HG02840 (cell line): ENCODE measurements around the gene LDLRAD4.

Source experiments
- ATAC-seq: cut with Tn5 transposase; IDR thresholded peaks from one replicate; pipeline ENCODE4 v1.9.1; 2021; ENCODE audit warnings: mild to moderate bottlenecking, moderate library complexity, moderate number of reproducible peaks; ENCODE audit not compliant: unreplicated experiment, low FRiP score

The LDLRAD4 gene

DNA sequence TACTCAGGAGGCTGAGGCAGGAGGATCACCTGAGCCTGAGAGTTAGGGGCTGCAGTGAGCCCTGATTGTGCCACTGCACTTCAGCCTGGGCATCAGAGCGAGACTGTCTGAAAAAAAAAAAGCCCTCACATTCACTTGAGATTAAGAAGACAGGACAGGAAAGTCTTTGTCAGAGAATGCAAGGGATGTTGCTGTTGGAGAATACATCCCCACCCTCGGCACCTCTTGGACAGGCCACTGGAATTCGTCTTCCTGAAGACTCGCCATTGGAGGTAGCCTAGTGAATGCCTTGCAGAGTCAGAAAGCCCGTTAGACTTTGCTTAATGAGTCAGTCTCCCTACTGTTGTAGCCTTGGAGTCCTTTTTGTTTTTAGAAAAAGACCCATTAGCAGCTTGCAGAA, 302.2 kb downstream of the LDLRAD4 start:
- ATAC-seq: no peak

GRCh38 chr18:13521418-13521817, 302.9 kb downstream of the LDLRAD4 start:
- ATAC-seq: no peak

- no peak for ATAC-seq
Measured at GRCh38 chr18:13522256-13522655, 303.7 kb downstream of the LDLRAD4 start.

- ATAC-seq: no peak
Measured at GRCh38 chr18:13522861-13523660, 304.5 kb downstream of the LDLRAD4 start.

GRCh38 chr18:13524054-13524453, 305.5 kb downstream of the LDLRAD4 start:
- no peak for ATAC-seq

DNA sequence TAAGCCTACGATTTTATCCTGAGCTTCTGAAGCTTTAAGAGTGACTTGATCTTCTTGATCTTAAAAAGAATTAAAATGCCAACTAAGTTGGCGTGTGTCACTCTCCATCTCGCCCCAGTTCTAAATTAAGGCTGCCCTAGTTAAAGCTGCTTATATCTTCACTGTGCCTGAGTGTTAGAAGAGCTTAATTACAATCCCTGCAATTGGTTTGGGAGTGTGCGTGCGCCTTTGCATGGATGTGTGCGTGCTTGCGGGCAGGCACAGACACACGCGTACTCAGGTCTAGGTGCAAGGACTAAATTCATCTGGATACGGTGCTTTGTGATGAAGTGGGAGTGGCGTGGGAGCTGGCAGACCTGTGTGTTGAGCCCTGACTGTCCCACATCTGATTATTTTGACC, 306.3 kb downstream of the LDLRAD4 start:
- no peak for ATAC-seq

DNA sequence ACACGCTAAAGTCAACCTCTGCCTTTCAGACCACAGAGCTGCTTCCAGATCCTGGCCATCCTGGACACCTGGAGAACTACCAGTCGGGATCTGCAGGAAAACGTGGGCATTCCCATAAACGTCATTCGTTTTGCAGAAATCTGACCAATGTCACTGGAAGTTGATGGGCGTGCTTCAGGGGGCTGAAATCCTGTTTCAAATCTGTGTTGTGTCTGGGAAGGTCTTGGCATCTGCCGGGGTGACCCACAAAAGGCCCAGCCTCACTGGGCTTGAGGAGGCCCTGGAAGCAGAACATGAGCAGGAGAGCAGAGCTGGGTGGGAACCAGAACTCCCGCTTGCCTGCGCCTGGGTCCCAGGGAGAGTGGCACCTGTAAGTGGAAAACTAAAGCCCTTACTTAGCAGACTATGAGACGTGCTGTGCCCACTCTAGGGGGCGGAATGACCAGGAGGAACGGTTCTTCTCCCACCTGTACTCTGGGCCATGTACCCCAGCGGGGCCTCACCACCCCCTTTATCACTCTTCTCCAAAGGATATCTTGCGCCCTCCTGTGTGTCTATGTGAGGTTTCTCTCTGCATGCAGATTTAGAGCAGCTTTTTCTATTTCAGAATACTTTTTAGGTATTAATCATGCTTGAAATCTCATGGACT, 306.9 kb downstream of the LDLRAD4 start:
- no peak for ATAC-seq

- no peak for ATAC-seq
Measured at GRCh38 chr18:13526519-13526918, 308.0 kb downstream of the LDLRAD4 start.

DNA sequence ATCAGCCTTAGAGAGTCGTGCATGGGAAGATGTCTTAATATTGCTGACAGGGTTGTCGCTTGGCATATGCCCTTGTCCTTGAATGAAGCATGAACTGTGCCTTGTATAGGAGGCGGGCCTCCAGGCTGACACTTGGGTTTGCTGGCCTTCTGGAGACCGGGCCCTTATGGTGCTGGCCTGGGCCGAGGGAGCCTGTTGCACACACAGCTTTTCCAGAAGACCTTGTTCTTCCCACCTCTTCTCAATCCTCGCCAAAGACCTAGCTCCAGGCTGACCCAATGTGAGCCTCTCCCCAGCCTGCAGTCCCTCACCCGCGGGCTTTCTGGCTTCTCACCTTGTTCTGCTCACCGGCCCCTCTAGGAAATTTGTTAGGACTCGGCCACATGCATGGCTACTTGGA, 308.7 kb downstream of the LDLRAD4 start:
- no peak for ATAC-seq

DNA sequence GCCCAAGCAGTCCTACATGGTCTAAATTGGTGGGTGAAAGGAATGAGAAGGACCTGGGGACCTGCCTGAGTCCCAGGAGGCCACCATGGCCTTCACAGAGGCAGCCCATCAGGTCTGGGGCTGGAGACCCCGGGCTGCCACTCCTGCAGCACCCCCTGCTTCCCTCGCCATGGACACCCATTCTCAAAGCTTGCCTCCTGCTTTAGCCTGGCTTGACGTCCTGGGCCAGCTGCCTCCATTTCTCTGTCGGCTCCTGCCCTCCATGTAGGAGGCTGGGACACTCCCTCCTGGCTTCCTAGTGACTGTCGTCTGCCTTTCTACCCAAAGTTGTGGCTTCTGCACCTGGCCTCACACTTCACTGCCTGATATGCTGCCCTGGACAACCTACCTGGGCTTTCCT, 309.2 kb downstream of the LDLRAD4 start:
- ATAC-seq: no peak

- ATAC-seq: no peak
Measured at GRCh38 chr18:13528739-13529392, 310.3 kb downstream of the LDLRAD4 start.

DNA sequence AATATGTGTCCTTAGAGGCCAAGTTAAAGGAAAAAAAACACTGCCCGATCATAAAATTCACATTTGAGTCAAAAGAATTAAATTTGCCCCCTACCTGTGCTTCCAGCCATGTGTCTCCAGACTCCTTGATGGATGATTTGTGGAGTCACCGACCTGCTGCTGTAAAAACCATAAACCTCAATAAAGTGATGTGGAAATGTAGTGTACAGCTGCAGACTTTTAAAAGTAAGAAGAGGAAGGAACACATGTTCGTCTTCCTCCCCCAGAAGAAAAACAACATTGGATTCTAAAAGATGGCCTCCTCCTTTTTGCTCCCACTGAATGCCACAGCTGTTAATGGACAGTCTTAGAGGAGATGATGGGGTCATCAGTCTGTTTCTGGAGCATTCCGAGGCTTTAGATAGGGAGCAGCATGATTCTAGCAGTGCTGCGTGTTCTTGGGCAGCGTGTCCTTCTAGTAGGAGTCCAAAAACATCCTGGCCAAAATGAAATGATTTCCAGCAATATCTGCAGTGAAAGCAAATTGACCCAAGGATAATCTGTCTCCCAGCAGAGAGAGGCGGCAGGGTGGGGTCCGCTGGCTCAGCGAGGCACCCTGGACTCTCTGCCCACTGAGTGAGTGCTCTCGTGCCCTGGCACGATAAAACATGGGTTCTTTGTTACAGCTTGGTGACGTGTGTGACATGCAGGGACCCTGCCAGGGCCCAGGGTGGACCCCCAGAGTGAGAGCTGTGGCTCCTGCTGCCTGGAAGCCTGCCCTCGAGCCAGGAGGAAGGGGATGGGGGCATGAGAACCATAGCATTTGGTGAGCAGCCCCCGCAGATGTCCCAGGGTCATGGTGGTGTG, 311.7 kb downstream of the LDLRAD4 start:
- ATAC-seq: no peak

DNA sequence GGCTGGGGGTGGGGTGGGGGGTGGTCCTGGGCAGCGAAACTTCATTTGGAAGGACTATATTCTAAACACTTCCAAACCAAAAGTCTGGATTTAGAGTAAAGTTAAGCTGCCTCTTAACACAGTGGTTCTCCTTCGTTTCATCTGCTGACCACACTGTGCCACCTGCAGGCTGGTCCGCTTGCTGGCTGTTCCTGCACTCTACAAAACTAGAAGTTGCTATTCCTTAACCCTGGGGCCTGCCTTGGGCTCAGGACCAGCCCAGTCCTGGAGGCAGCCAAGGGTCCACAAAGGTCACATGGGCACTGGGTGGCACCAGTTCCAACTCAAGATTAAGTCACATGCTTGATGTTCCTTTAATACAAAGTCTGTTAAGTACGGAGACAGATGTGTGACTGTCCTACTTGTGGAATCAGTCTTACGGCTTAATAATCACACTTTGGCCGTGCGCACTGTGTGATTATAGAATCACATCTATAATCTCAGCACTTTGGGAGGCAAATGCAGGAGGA, 312.4 kb downstream of the LDLRAD4 start:
- ATAC-seq: no peak

- ATAC-seq: no peak
Measured at GRCh38 chr18:13531681-13532325, 313.2 kb downstream of the LDLRAD4 start.

DNA sequence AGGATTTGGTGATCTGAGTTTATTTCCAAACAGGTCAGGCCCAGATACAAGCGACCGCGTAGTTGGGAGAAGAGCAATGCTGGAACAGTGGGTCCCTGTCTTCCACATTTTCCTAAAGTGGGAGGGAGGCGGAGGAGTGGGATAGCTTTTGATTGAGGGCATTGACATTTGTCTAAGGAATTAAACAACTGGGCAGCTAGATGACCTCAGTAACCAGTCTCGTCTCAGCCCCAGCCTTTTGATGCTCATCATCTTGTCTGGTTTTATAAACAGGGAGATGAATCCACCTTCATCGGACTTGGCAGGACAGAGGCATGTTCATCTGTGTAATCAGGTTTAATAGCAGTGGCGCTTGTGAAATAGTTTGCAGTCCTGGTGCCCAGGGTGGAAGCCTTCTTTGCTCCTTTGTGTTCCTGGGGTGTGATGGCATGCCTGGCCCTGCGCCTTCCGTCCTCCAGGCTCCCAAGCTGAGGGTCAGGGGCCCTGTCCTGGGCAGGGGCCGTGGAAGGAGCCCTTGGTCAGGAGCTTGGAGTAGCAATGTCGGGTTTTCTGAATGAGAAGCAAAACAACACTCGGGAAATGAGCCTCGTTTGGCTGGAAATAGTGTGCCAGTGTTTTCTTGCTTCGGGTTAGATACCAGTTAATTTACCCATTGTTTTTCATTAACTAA, 314.0 kb downstream of the LDLRAD4 start:
- no peak for ATAC-seq

DNA sequence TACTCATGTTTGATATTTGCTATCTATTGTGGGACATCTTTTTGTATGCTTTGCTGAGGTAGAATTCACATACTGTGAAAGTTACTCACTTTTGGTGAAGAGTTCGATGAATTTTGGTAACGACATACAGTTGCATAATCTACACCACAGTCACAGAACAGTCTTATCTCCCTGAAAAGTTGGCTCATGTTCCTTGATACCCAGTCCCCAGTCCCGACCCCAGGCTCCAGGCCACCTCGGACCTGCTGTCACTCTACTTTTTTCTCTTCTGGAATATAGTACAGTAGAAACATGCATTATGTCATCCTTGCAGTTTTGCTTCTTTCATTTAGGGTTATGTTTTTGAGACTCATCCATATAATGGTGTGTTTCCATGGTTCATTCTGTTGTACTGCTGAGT, 316.1 kb downstream of the LDLRAD4 start:
- no peak for ATAC-seq

DNA sequence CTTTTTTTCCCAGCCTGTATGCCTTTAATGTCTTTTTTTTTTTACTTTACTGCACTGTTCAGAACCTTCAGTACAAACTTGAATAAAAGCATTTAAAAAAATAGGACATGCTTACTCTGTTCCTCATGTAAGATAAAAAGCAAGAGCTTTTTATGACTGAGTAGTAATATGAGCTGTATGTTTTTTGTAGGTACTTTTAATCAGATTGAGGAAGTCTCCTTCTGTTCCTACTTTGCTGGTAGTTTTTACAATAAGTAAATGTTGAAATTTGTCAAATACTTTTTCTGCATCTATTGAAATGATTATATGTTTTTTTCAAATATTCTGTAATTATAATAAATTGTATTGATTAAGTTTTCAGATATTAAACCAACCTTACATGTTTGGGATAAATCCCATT, 318.0 kb downstream of the LDLRAD4 start:
- ATAC-seq: no peak

GRCh38 chr18:13537022-13537780, 318.6 kb downstream of the LDLRAD4 start:
- ATAC-seq: no peak

DNA sequence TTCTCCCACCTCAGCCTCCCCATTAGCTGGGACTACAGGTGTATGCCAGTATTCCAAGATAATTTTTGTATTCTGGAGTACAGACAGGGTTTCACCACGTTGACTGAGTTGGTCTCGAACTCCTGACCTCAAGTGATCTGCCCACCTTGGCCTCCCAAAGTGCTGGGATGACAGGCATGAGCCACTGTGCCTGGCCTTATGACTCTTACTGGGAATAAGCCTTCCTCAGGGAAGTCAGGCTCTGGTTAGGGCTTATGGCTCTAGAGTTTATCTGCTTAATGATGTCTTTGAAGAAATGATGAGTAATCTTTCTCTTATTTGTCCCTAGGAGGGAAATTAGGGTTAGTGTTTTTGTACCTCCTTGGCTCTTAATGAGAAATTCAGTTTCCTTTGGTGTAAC, 320.1 kb downstream of the LDLRAD4 start:
- ATAC-seq: no peak
